ENCODE results near the gene RTRAF. TPM values are rescaled to one million over a fixed set of nuclear protein-coding genes. Genes with fewer than 3 reads are reported as not detected.

RTRAF gene
- polyA plus RNA-seq, 1 of the 3 experiments (the other 2 are of a cell fraction) = 43.6 TPM

- no peak overlapping the region for H3K4me2 ChIP-seq
- peaks cover 3 to 46% of the 10 kb centered on the region in 2 experiments; a peak in 3 of 4 replicates for H3K4me1 ChIP-seq (ENCODE audit: control insufficient read depth in 1 of 2, insufficient read depth in 2 of 2, low read depth in 1 of 2, low read length in 1 of 2)
- DNase-seq = no peak
- no peaks in the 10 kb centered on the region for H3K9me3 ChIP-seq
- peaks cover 0 to 4% of the 10 kb centered on the region in 2 experiments for H3K36me3 ChIP-seq (replicated peaks in 1 of 2; ENCODE audit: control insufficient read depth in 1 of 2, insufficient read depth in 2 of 2, low read length in 1 of 2)
- no peak overlapping the region for H3K9ac ChIP-seq
- 97% methylated on average over 10 of the region's 10 CpGs for WGBS (ENCODE audit: low lambda C conversion rate)
- POLR2A ChIA-PET = no interaction called here
- no peak overlapping the region for H2AFZ ChIP-seq (ENCODE audit: low read depth)
- H3K27me3 ChIP-seq (ENCODE audit: insufficient read depth) = no peaks in the 10 kb centered on the region
- TF ChIP-seq POLR2AphosphoS5 (IDR thresholded peaks at IDR 0.05; ENCODE audit: low read depth, low read length) = no peak
- no peak for TF ChIP-seq SMC3 (IDR thresholded peaks at IDR 0.05; ENCODE audit: low read depth, low read length)
- TF ChIP-seq PBX3 (IDR thresholded peaks at IDR 0.05) = no peak
- no peak for TF ChIP-seq EZH2phosphoT487 (IDR thresholded peaks at IDR 0.05; ENCODE audit: borderline replicate concordance, low read depth)
- no peak overlapping the region for H3K27ac ChIP-seq (ENCODE audit: low read depth in 2 of 2, low read length in 1 of 2)
- CTCF ChIA-PET = interaction anchor here (1.0 to 1.5 kb wide), 2 partner anchors 9 to 11 kb away, joined by 3 to 5 read pairs; no protein-coding TSS in a partner anchor
- H3K9me2 ChIP-seq = no peaks in the 10 kb centered on the region
- no peaks in the 10 kb centered on the region for H4K20me1 ChIP-seq (ENCODE audit: insufficient read depth)
- H3K4me3 ChIP-seq (ENCODE audit: low read depth in 2 of 2, low read length in 1 of 2) = no peak overlapping the region
- H3F3A ChIP-seq (replicated peaks; ENCODE audit: insufficient read depth) = peaks cover 23% of the 10 kb centered on the region
- H3K79me2 ChIP-seq (ENCODE audit: insufficient read depth) = peaks cover 61% of the 10 kb centered on the region
These were observed 58.8 kb downstream of the RTRAF start for GRCh38 chr14:52048116-52048515.

- Histone ChIP-seq H3K4me3 (ENCODE audit: low read depth in 2 of 2, low read length in 1 of 2) (no peak overlapping the region), H3K79me2 (ENCODE audit: insufficient read depth) (peaks cover 57% of the 10 kb centered on the region), H3K4me1 (ENCODE audit: control insufficient read depth in 1 of 2, insufficient read depth in 2 of 2, low read depth in 1 of 2, low read length in 1 of 2) (peaks cover 3 to 40% of the 10 kb centered on the region in 2 experiments; a peak in 3 of 4 replicates), H2AFZ (ENCODE audit: low read depth) (no peak overlapping the region), H3K4me2 (no peak overlapping the region), H3K27me3 (ENCODE audit: insufficient read depth) (no peaks in the 10 kb centered on the region), H3K36me3 (replicated peaks in 1 of 2; ENCODE audit: control insufficient read depth in 1 of 2, insufficient read depth in 2 of 2, low read length in 1 of 2) (peaks cover 0 to 10% of the 10 kb centered on the region in 2 experiments), H3K9me2 (no peaks in the 10 kb centered on the region), H4K20me1 (ENCODE audit: insufficient read depth) (no peaks in the 10 kb centered on the region), H3F3A (replicated peaks; ENCODE audit: insufficient read depth) (peaks cover 23% of the 10 kb centered on the region), H3K9me3 (no peaks in the 10 kb centered on the region), H3K9ac (no peak overlapping the region), H3K27ac (ENCODE audit: low read depth in 2 of 2, low read length in 1 of 2) (no peak overlapping the region)
- no peak for TF ChIP-seq GATA2 (CRISPR knock-in tag; IDR thresholded peaks at IDR 0.05)
- TF ChIP-seq RXRA (IDR thresholded peaks at IDR 0.05; ENCODE audit: borderline replicate concordance, low read depth) = no peak
- no peak for TF ChIP-seq MEF2A (IDR thresholded peaks at IDR 0.05; ENCODE audit: borderline replicate concordance, low read depth)
- TF ChIP-seq ELF1 (IDR thresholded peaks at IDR 0.05) = no peak
- no peak for TF ChIP-seq USF2 (IDR thresholded peaks at IDR 0.05; ENCODE audit: borderline replicate concordance, low read depth, low read length)
- TF ChIP-seq FOSL2 (IDR thresholded peaks at IDR 0.05; ENCODE audit: borderline replicate concordance, low read depth) = no peak
- TF ChIP-seq USF1 (IDR thresholded peaks at IDR 0.05; ENCODE audit: borderline replicate concordance, low read depth) = no peak
- TF ChIP-seq TEAD4 (IDR thresholded peaks at IDR 0.05; ENCODE audit: borderline replicate concordance, insufficient read depth) = no peak
- no peak for TF ChIP-seq ZBTB33 (IDR thresholded peaks at IDR 0.05; ENCODE audit: borderline replicate concordance, low read depth)
- no peak for TF ChIP-seq YY1 (IDR thresholded peaks at IDR 0.05; ENCODE audit: low read depth)
- TF ChIP-seq RFX5 (IDR thresholded peaks at IDR 0.05; ENCODE audit: low read length) = no peak
- TF ChIP-seq PBX3 (IDR thresholded peaks at IDR 0.05) = no peak
- TF ChIP-seq EP300 (IDR thresholded peaks at IDR 0.05; ENCODE audit: borderline replicate concordance in 1 of 2, low read depth in 1 of 2, low read length in 1 of 2) = no peak
- TF ChIP-seq CHD2 (IDR thresholded peaks at IDR 0.05; ENCODE audit: low read length, partially characterized antibody) = no peak
- no peak for TF ChIP-seq EZH2phosphoT487 (IDR thresholded peaks at IDR 0.05; ENCODE audit: borderline replicate concordance, low read depth)
- TF ChIP-seq POLR2AphosphoS5 (IDR thresholded peaks at IDR 0.05; ENCODE audit: low read depth, low read length) = no peak
- TF ChIP-seq JUND (IDR thresholded peaks at IDR 0.05) = no peak
- CTCF ChIA-PET = interaction anchor here (1.0 kb wide), 1 partner anchor 10 kb away, joined by 3 read pairs; no protein-coding TSS in a partner anchor
- WGBS (ENCODE audit: low lambda C conversion rate) = 81% methylated on average over 3 of the region's 3 CpGs
- POLR2A ChIA-PET = no interaction called here
- no peak for DNase-seq
These were observed 59.4 kb downstream of the RTRAF start for GRCh38 chr14:52048641-52049204.

Data from SK-N-SH (cell line).